ENCODE measurements around the gene SUDS3.

The SUDS3 gene

DNA sequence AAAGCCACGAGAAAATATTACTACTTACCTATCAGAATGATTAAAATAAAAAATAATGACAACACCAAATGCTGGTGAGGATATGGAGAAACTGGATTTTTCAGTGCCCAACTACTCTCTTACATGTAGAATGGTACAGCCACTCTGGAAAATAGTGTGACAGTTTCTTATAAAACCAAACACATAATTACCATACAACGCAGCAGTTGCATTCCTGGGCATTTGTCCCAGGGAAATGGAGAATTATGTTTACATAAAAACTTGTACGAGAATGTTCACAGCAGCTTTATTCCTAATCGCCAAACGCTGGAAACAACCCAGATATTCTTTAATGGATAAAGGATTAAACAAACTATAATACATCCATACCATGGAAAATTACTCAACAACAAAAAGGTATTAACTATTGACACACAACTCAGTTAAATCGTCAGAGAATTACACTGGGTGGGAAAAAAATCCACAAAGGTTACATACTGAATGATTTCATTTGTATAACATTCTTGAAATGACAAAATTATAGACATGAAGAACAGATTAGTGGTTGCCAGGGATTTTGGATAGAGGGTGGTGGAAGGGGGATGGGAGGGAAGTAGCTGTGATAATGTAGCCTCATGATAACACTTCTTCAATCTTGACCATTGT, 39.0 kb upstream of the SUDS3 start:
- Histone ChIP-seq H3K27me3 (ENCODE audit: insufficient read depth, poor library complexity, severe bottlenecking) (no peaks in the 10 kb centered on the region), H3K27ac (ENCODE audit: poor library complexity, severe bottlenecking) (no peak overlapping the region), H3K9me3 (ENCODE audit: severe bottlenecking) (no peaks in the 10 kb centered on the region), H3K4me3 (ENCODE audit: severe bottlenecking) (no peak overlapping the region), H3K4me1 (ENCODE audit: insufficient read depth, poor library complexity, severe bottlenecking) (peaks cover 5% of the 10 kb centered on the region), H3K36me3 (ENCODE audit: low read depth) (no peaks in the 10 kb centered on the region; the same call in 1 of the 2 replicates)
- ATAC-seq (ENCODE audit: low read depth) (no peak), DNase-seq (ENCODE audit: low spot score) (no peak)
- TF ChIP-seq, protein P1, sequence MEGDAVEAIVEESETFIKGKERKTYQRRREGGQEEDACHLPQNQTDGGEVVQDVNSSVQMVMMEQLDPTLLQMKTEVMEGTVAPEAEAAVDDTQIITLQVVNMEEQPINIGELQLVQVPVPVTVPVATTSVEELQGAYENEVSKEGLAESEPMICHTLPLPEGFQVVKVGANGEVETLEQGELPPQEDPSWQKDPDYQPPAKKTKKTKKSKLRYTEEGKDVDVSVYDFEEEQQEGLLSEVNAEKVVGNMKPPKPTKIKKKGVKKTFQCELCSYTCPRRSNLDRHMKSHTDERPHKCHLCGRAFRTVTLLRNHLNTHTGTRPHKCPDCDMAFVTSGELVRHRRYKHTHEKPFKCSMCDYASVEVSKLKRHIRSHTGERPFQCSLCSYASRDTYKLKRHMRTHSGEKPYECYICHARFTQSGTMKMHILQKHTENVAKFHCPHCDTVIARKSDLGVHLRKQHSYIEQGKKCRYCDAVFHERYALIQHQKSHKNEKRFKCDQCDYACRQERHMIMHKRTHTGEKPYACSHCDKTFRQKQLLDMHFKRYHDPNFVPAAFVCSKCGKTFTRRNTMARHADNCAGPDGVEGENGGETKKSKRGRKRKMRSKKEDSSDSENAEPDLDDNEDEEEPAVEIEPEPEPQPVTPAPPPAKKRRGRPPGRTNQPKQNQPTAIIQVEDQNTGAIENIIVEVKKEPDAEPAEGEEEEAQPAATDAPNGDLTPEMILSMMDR (IDR thresholded peaks at IDR 0.05; ENCODE audit: poor library complexity, severe bottlenecking) = no peak

DNA sequence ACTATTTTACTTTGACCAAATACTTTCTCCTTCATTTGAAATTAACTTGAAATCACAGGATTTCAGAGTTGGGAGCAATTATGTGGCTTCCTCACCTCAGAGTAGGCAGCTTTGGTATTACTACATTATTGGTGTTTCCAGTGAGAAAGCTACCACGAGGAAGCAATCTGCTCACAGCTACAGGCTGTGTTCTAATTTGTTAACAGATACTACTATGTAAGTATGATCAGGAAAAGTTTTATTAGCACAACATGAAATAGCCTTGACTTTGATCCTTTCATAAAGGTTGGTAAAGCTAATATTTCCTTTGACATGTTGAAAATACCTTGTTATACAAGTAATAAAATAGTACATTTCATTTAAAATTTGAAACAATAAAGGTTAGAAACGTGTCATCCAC, 34.3 kb upstream of the SUDS3 start:
- DNase-seq (ENCODE audit: low spot score) (no peak), ATAC-seq (ENCODE audit: low read depth) (no peak)
- no peaks in the 10 kb centered on the region for H3K9me3 ChIP-seq (ENCODE audit: severe bottlenecking)
- no peaks in the 10 kb centered on the region for H3K4me1 ChIP-seq (ENCODE audit: insufficient read depth, poor library complexity, severe bottlenecking)
- TF ChIP-seq, protein P1 (IDR thresholded peaks at IDR 0.05; ENCODE audit: poor library complexity, severe bottlenecking) = no peak
- H3K27me3 ChIP-seq (ENCODE audit: insufficient read depth, poor library complexity, severe bottlenecking) = no peaks in the 10 kb centered on the region
- H3K4me3 ChIP-seq (ENCODE audit: severe bottlenecking) = no peak overlapping the region
- H3K27ac ChIP-seq (ENCODE audit: poor library complexity, severe bottlenecking) = no peak overlapping the region
- no peaks in the 10 kb centered on the region for H3K36me3 ChIP-seq (ENCODE audit: low read depth)

DNA sequence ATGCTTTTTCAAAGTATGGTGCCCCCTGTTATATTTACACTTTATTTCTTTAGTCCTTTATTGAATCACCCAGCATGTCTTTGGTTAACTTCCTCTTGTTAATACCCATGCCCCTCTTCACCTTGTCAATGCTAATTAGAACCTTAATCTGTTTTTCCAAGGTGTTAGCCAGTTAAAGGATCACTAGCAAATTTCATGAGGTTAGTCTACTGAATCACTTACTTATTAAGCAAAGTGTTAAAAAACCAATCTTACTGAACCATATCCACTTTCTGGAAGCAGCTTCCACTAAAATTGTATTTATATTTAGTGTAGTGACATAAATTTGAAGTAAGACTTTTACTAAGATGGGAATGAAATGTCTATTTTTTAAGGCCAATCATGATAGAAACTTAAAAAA, 31.5 kb upstream of the SUDS3 start:
- Histone ChIP-seq H3K9me3 (ENCODE audit: severe bottlenecking) (no peaks in the 10 kb centered on the region), H3K4me3 (ENCODE audit: severe bottlenecking) (no peak overlapping the region), H3K27me3 (ENCODE audit: insufficient read depth, poor library complexity, severe bottlenecking) (no peaks in the 10 kb centered on the region), H3K36me3 (ENCODE audit: low read depth) (no peaks in the 10 kb centered on the region; the same call in 1 of the 2 replicates), H3K4me1 (ENCODE audit: insufficient read depth, poor library complexity, severe bottlenecking) (no peaks in the 10 kb centered on the region), H3K27ac (ENCODE audit: poor library complexity, severe bottlenecking) (no peak overlapping the region)
- TF ChIP-seq, protein P1 (IDR thresholded peaks at IDR 0.05; ENCODE audit: poor library complexity, severe bottlenecking) = no peak
- no peak for ATAC-seq (ENCODE audit: low read depth)
- no peak for DNase-seq (ENCODE audit: low spot score)

DNA sequence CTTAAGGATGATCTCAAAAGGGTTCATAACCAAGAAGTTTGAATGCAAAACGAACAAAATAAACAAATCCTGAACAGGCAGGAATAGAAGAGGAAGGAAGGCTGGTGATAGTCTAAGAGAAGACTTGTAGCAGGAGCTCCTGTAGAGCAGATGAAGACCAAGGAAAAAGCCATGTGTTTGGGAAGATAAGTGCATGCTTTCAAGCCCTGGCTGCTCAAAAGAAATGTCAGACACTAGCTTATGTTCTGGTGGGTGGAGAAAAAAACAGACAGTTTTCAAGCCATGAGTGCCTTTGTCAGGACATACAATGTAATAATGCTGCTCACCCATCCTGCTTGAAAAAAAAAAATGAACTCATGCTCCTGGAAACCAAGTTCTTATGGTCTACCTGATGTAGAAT, 31.0 kb upstream of the SUDS3 start:
- ATAC-seq (ENCODE audit: low read depth) = no peak
- Histone ChIP-seq H3K9me3 (ENCODE audit: severe bottlenecking) (no peaks in the 10 kb centered on the region), H3K4me1 (ENCODE audit: insufficient read depth, poor library complexity, severe bottlenecking) (no peaks in the 10 kb centered on the region), H3K4me3 (ENCODE audit: severe bottlenecking) (no peak overlapping the region), H3K36me3 (ENCODE audit: low read depth) (no peaks in the 10 kb centered on the region; the same call in 1 of the 2 replicates), H3K27ac (ENCODE audit: poor library complexity, severe bottlenecking) (no peak overlapping the region), H3K27me3 (ENCODE audit: insufficient read depth, poor library complexity, severe bottlenecking) (no peaks in the 10 kb centered on the region)
- TF ChIP-seq, protein P1 (IDR thresholded peaks at IDR 0.05; ENCODE audit: poor library complexity, severe bottlenecking) = no peak
- DNase-seq (ENCODE audit: low spot score) = no peak

DNA sequence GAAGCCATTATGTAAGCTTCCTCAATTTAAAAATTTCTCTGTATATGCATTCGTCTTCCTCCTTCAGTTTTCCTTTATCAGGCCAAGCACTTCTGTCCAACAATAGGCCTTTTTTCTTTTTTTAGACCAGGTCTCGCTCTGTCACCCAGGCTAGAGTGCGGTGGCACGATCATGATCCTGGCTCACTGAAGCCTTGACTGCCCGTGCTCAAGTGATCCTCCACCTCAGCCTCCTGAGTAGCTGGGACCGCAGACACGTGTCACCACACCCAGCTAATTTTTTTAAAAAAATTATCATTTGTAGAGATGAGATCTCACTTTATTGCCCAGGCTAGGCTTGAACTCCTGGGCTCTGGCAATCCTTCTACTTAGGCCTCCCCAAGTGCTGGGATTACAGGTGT, 29.5 kb upstream of the SUDS3 start:
- no peak overlapping the region for H3K4me3 ChIP-seq (ENCODE audit: severe bottlenecking)
- H3K36me3 ChIP-seq (ENCODE audit: low read depth) = no peaks in the 10 kb centered on the region; the same call in 1 of the 2 replicates
- no peak overlapping the region for H3K27ac ChIP-seq (ENCODE audit: poor library complexity, severe bottlenecking)
- H3K27me3 ChIP-seq (ENCODE audit: insufficient read depth, poor library complexity, severe bottlenecking) = no peaks in the 10 kb centered on the region
- TF ChIP-seq, protein P1 (IDR thresholded peaks at IDR 0.05; ENCODE audit: poor library complexity, severe bottlenecking) = no peak
- ATAC-seq (ENCODE audit: low read depth) (no peak), DNase-seq (ENCODE audit: low spot score) (no peak)
- no peaks in the 10 kb centered on the region for H3K4me1 ChIP-seq (ENCODE audit: insufficient read depth, poor library complexity, severe bottlenecking)
- no peaks in the 10 kb centered on the region for H3K9me3 ChIP-seq (ENCODE audit: severe bottlenecking)
